ENCODE results near the gene PARD3.

Gene PARD3

DNA sequence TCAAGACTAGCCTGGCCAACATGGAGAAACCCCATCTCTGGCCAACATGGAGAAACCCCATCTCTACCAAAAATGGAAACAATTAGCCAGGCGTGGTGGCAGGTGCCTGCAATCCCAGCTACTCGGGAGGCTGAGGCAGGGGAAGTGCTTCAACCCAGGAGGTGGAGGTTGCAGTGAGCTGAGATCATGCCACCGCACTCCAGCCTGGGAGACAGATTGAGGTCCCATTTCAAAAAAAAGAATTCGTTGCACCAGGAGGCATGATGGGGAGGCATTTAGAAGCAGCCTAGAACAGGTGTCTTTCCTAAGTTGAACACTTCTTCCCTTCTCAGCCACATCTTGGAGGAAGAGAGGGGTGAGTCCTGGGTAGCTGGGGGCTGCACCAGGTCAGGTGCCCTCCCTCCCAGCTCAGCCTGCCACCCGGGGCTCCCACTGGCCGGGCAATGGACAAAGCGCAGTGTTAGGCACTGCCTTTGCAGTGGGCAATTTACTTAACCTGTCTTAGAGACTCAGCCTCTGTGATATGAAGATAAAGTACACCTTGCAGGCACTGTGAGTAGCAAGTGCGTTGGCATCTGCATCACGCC, 726.8 kb downstream of the PARD3 start:
- H3K4me3 ChIP-seq (ENCODE audit: low read length), result no peak overlapping the region
- no peak overlapping the region for H3K27ac ChIP-seq (ENCODE audit: low read length)
- no peaks in the 10 kb centered on the region for H3K4me1 ChIP-seq (ENCODE audit: control insufficient read depth, low read depth, low read length)
- no peak overlapping the region for H3K9ac ChIP-seq (ENCODE audit: low read length)
- no peaks in the 10 kb centered on the region for H3K36me3 ChIP-seq (ENCODE audit: control insufficient read depth, low read depth, low read length)
- H3K27me3 ChIP-seq (ENCODE audit: control insufficient read depth, insufficient read depth, low read length), result no peaks in the 10 kb centered on the region
- no peaks in the 10 kb centered on the region for H3K9me3 ChIP-seq (ENCODE audit: control insufficient read depth, low read depth, low read length)

DNA sequence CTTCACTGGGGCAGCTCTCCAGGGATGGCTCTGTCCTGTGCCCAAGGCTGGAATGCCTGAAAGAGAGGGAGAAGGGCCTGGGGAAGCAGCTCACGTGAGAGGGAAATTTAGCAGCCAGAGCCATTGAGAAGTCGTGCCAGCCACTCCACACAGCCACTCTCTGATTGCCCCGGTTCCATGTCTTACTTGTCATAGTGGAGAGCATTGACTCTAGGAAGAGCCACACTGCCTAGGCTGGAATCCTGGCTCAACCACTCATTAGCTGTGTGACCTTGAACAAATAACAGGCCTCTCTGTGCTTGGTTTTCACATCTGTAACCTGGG, 728.0 kb downstream of the PARD3 start:
- H3K9me3 ChIP-seq (ENCODE audit: control insufficient read depth, low read depth, low read length), result no peaks in the 10 kb centered on the region

DNA sequence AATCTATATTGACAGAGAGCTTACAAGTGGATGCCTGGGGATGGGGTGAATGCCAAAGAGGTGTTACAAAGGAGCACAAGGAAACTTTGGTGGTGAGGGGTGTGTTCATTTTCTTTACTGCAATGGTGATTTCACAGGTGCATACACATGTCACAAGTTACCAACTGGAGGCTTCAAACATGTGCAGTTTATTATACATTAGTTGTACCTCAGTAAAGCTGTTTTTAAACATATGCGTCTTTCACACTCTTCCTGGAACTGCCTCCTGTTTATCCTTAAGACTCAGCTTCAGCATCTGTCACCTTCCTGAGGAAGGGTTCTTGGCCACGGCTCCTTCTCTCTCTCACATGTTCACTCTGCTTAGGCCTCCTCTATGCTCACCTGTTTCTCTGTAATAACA, 731.5 kb downstream of the PARD3 start:
- no peak overlapping the region for H3K9ac ChIP-seq (ENCODE audit: low read length)
- no peak overlapping the region for H3K27ac ChIP-seq (ENCODE audit: low read length)
- no peaks in the 10 kb centered on the region for H3K36me3 ChIP-seq (ENCODE audit: control insufficient read depth, low read depth, low read length)
- no peak overlapping the region for H3K4me3 ChIP-seq (ENCODE audit: low read length)
- H3K9me3 ChIP-seq (ENCODE audit: control insufficient read depth, low read depth, low read length), result no peaks in the 10 kb centered on the region
- H3K4me1 ChIP-seq (ENCODE audit: control insufficient read depth, low read depth, low read length), result no peaks in the 10 kb centered on the region
- H3K27me3 ChIP-seq (ENCODE audit: control insufficient read depth, insufficient read depth, low read length), result no peaks in the 10 kb centered on the region

More for the DNA sequence above, 728.0 kb downstream of the PARD3 start:
- Histone ChIP-seq H3K4me3 (ENCODE audit: low read length) (no peak overlapping the region), H3K9ac (ENCODE audit: low read length) (no peak overlapping the region), H3K27ac (ENCODE audit: low read length) (no peak overlapping the region), H3K4me1 (ENCODE audit: control insufficient read depth, low read depth, low read length) (no peaks in the 10 kb centered on the region), H3K36me3 (ENCODE audit: control insufficient read depth, low read depth, low read length) (no peaks in the 10 kb centered on the region), H3K27me3 (ENCODE audit: control insufficient read depth, insufficient read depth, low read length) (no peaks in the 10 kb centered on the region)

DNA sequence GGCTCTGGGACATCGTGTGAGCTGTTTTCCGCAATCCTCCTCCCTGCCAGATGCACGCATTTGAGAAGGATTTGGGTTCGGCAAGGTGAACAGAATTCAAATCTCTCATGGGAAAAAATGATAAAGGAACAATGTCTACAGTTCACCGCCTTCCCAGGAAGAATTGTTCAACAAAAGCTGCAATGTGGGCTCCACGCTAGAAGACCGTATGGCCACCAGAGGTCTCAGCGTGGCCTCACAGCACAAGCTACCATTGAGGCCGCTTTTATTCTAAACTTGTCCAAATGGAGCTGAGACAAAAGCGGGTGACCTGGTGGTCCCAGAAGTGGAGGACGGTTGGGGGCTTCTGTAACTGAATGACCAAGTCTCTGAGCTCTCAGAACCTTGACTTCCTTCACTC, 733.1 kb downstream of the PARD3 start:
- H3K27ac ChIP-seq (ENCODE audit: low read length), result no peak overlapping the region
- H3K36me3 ChIP-seq (ENCODE audit: control insufficient read depth, low read depth, low read length), result no peaks in the 10 kb centered on the region
- H3K4me3 ChIP-seq (ENCODE audit: low read length), result no peak overlapping the region
- no peaks in the 10 kb centered on the region for H3K4me1 ChIP-seq (ENCODE audit: control insufficient read depth, low read depth, low read length)
- H3K9ac ChIP-seq (ENCODE audit: low read length), result no peak overlapping the region
- H3K9me3 ChIP-seq (ENCODE audit: control insufficient read depth, low read depth, low read length), result no peaks in the 10 kb centered on the region
- H3K27me3 ChIP-seq (ENCODE audit: control insufficient read depth, insufficient read depth, low read length), result no peaks in the 10 kb centered on the region

DNA sequence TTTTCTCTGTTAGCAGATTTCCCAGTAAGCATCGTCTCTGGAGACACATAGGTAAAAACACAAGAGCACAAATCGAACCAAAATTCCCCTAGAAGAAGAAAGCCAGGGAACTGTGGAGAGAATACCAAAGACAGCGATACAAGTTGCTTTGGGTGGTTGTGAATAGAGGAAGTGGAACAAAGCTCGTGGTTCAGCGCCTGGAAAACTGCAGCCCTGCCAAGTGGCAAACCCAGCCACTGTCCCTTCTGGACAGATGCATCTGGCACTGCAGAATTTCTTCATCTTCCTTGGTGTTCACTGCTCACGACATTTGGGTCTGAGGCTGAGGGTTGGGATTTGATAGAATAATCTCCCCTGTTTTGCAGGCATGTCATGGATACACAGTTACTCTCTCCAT, 733.8 kb downstream of the PARD3 start:
- Histone ChIP-seq H3K9ac (ENCODE audit: low read length) (no peak overlapping the region), H3K4me1 (ENCODE audit: control insufficient read depth, low read depth, low read length) (no peaks in the 10 kb centered on the region), H3K9me3 (ENCODE audit: control insufficient read depth, low read depth, low read length) (no peaks in the 10 kb centered on the region), H3K36me3 (ENCODE audit: control insufficient read depth, low read depth, low read length) (no peaks in the 10 kb centered on the region), H3K27ac (ENCODE audit: low read length) (no peak overlapping the region), H3K4me3 (ENCODE audit: low read length) (no peak overlapping the region), H3K27me3 (ENCODE audit: control insufficient read depth, insufficient read depth, low read length) (no peaks in the 10 kb centered on the region)

DNA sequence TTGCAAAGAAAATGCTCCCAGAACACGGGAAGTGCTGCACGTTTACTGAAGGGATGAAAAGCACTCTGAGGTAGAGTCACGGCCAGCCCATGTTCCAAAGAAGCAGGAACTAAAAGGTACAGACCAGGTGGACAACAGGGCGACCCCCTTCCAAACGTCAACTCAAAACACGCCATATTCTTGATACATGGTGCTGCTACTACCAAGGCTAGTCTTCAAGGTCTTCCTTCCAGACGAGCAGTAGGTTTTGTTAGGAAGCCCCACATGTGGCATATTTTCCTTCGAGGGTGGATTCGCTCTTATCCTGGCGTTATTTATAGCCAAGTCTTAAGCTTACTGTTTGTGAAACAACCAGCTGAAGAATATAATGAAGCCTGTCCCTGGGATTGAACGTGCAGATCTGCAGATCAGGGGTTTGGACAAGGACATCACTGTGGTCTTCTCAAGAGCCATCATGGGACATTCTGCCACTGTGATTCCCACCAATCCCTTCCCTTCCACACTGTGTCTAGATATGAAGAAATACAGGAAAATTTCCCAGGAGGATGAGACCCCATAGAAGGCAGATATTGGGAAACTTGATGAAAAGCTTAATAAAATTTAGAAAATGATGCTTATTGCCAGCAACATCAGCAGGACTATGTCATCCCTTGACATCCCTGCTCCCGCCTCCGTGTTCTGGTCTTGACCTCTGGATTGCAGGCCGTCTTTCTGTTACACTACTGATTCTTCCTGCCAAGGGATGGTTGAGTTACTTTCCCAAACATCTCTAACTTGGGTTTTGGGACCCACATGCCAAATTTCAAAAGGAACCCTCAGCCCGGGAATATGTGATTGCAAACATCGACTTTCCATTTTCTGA, 734.4 kb downstream of the PARD3 start:
- Histone ChIP-seq H3K4me1 (ENCODE audit: control insufficient read depth, low read depth, low read length) (no peaks in the 10 kb centered on the region), H3K9ac (ENCODE audit: low read length) (no peak overlapping the region)

DNA sequence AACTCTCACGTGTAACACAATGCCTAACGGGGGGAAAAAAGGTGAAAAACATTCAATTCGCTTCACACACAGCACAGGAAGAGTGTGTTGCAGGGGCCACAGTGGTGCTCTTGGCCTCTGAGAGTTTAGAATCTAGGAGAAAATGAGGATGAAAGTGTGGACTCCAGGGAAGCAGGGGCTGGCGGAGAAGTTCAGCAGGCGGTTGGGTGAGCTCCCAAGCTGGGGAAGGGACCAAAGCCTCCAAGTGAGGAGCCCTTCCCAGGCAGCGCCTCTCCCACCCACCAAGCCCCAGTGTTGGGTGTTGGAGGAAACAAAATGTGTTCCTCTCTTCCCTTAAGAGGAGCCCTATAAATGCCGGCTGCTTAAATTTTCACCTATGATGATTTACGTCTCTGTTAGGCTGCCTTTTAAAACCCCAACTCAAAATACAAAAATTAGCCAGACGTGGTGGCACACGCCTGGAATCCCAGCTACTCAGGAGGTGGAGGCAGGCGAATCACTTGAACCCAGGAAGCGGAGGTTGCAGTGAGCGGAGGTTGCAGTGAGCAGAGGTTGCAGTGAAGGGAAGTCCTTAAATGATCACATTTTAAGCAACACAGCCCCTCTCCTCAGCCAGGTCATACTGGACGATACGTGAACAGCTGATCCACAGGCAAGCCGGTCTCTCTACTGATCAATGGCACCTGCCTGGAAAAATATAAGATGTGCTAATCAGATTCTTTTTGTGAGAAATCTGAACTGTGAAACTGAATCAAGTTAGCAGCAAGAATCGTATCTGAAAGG, 735.2 kb downstream of the PARD3 start:
- Histone ChIP-seq H3K4me1 (ENCODE audit: control insufficient read depth, low read depth, low read length) (no peaks in the 10 kb centered on the region), H3K4me3 (ENCODE audit: low read length) (no peak overlapping the region), H3K27me3 (ENCODE audit: control insufficient read depth, insufficient read depth, low read length) (no peaks in the 10 kb centered on the region), H3K27ac (ENCODE audit: low read length) (no peak overlapping the region), H3K9ac (ENCODE audit: low read length) (no peak overlapping the region), H3K9me3 (ENCODE audit: control insufficient read depth, low read depth, low read length) (no peaks in the 10 kb centered on the region), H3K36me3 (ENCODE audit: control insufficient read depth, low read depth, low read length) (no peaks in the 10 kb centered on the region)

More for the DNA sequence above, 734.4 kb downstream of the PARD3 start:
- Histone ChIP-seq H3K27me3 (ENCODE audit: control insufficient read depth, insufficient read depth, low read length) (no peaks in the 10 kb centered on the region), H3K27ac (ENCODE audit: low read length) (no peak overlapping the region), H3K4me3 (ENCODE audit: low read length) (no peak overlapping the region), H3K36me3 (ENCODE audit: control insufficient read depth, low read depth, low read length) (no peaks in the 10 kb centered on the region), H3K9me3 (ENCODE audit: control insufficient read depth, low read depth, low read length) (no peaks in the 10 kb centered on the region)

DNA sequence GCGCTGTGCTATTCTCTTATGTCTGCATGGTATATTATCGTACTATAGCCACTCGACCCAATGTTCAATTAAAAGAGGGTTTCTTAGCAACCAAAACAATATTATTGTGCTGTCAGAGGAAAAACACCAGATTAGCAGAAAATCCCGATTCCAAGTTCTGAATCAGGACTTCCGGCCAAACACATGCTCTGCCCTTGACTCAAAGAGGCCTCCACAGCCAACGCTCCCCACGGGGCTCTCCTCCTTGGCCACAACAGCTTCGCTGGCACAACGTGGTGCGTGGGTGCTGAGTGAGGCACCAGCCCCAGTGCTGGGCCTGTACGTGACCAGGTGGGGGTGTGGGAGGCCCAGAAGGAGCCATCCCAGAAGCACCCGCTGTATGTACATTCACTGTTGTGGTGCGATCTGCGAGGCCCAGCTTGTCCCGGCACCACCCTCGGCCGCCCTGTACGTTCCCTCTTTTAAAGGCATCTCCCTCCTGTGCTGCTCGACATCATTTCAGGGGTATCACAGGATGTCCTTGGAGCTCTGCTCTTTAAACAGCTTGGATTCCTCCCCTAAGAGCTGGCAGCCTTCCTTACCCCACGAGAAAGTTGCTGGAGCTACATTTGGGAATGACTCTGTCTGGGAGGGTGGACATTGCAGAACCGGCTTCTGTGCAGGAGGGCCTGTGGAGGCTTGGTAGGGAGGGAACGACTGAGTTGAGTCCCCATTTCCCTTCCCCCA, 736.2 kb downstream of the PARD3 start:
- H3K36me3 ChIP-seq (ENCODE audit: control insufficient read depth, low read depth, low read length), result no peaks in the 10 kb centered on the region
- no peaks in the 10 kb centered on the region for H3K9me3 ChIP-seq (ENCODE audit: control insufficient read depth, low read depth, low read length)
- H3K27ac ChIP-seq (ENCODE audit: low read length), result no peak overlapping the region
- no peak overlapping the region for H3K9ac ChIP-seq (ENCODE audit: low read length)
- no peak overlapping the region for H3K4me3 ChIP-seq (ENCODE audit: low read length)
- H3K27me3 ChIP-seq (ENCODE audit: control insufficient read depth, insufficient read depth, low read length), result no peaks in the 10 kb centered on the region
- H3K4me1 ChIP-seq (ENCODE audit: control insufficient read depth, low read depth, low read length), result no peaks in the 10 kb centered on the region

DNA sequence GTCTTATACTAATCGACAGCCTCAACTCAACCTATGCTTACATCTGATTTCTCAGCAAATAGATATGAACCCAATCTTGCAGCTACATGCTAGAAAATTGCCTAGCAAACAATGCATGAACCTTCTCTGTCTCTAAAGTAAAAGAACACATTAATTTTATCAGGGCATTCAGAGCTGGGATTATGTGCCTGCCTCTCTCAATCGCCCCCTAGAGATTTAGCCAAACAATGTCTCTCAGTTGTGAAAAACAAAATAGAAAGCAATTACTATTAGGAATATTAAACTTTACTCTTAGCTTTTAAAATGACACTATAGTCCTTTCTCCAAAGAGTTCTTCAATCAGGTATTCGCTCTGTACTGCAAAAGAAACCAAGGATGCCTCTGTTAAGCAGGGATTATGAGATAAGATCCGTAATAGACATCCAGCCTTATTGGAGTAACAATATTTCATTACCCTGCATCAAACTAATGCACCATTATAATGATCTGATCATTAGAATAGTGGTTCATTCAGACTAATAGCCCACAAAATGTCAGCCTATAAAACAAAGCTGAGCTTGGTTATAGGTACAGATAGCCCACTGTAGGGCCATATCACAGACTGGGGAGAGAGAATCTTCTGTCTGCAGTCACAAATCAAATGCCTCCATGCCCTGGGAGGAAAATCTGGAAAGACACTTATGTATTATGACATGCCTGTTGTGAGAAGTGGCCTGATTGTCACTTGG, 736.9 kb downstream of the PARD3 start:
- Histone ChIP-seq H3K27ac (ENCODE audit: low read length) (no peak overlapping the region), H3K4me1 (ENCODE audit: control insufficient read depth, low read depth, low read length) (no peaks in the 10 kb centered on the region), H3K9me3 (ENCODE audit: control insufficient read depth, low read depth, low read length) (no peaks in the 10 kb centered on the region), H3K4me3 (ENCODE audit: low read length) (no peak overlapping the region), H3K36me3 (ENCODE audit: control insufficient read depth, low read depth, low read length) (no peaks in the 10 kb centered on the region), H3K27me3 (ENCODE audit: control insufficient read depth, insufficient read depth, low read length) (no peaks in the 10 kb centered on the region), H3K9ac (ENCODE audit: low read length) (no peak overlapping the region)

DNA sequence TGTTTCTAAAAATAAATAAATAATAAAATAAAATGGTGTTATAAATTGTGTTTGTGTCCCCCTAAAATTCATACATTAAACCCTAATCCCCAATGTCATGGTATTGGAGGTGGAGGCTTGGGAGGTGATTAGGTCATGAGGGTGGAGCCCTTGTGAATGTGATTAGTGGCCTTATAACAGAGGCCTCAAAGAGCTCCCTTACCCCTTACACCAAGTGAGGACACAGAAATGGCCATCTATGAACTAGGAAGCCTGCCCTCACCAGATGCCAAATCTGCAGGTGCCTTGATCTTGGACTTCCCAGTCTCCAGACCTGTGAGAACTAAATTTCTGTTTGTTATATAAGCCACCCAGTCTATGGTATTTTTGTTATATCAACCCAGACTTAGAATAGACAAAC, 738.7 kb downstream of the PARD3 start:
- Histone ChIP-seq H3K27me3 (ENCODE audit: control insufficient read depth, insufficient read depth, low read length) (no peaks in the 10 kb centered on the region), H3K27ac (ENCODE audit: low read length) (no peak overlapping the region), H3K4me3 (ENCODE audit: low read length) (no peak overlapping the region), H3K9ac (ENCODE audit: low read length) (no peak overlapping the region), H3K4me1 (ENCODE audit: control insufficient read depth, low read depth, low read length) (no peaks in the 10 kb centered on the region), H3K36me3 (ENCODE audit: control insufficient read depth, low read depth, low read length) (no peaks in the 10 kb centered on the region), H3K9me3 (ENCODE audit: control insufficient read depth, low read depth, low read length) (no peaks in the 10 kb centered on the region)

Data from iPS-18a (cell line).